SK-N-SH treated with all-trans-retinoic acid at 6 μM for 48 hours (cell line): ENCODE results near the gene AKAP6.

ENCODE experiments used
- ATAC-seq: fragments of 200-7000 bp; cut with Tn5 transposase; 3 replicates; pipeline ENCODE4 v1.9.1; 2020; ENCODE audit warnings: mild to moderate bottlenecking, moderate library complexity
- ARNTL ChIP-seq: fragments of 450-650 bp; formaldehyde crosslinking; IDR thresholded peaks from 2 replicates; pipeline ENCODE4 v1.5.0; 2020; ENCODE audit warnings: low read depth, mild to moderate bottlenecking, moderate library complexity, borderline replicate concordance
- BACH2 ChIP-seq: fragments of 250-450 bp; sonication (Bioruptor Pico); IDR thresholded peaks from 2 replicates; pipeline ENCODE4 v1.9.0; 2021; ENCODE audit warnings: mild to moderate bottlenecking, borderline replicate concordance
- CREB5 ChIP-seq: fragments of 250-450 bp; sonication (Bioruptor Pico); IDR thresholded peaks from 2 replicates; pipeline ENCODE4 v1.5.1; 2020; ENCODE audit warnings: low read depth, mild to moderate bottlenecking, moderate library complexity
- CSDC2 ChIP-seq: fragments of 250-450 bp; sonication (Bioruptor Pico); IDR thresholded peaks from 2 replicates; pipeline ENCODE4 v1.5.0; 2020; ENCODE audit warnings: mild to moderate bottlenecking, moderate library complexity
- CSRNP3 ChIP-seq: fragments of 250-450 bp; sonication (Bioruptor Pico); IDR thresholded peaks from 2 replicates; pipeline ENCODE4 v1.5.1; 2021; ENCODE audit warnings: mild to moderate bottlenecking, moderate library complexity
- ESRRG ChIP-seq: fragments of 250-450 bp; sonication (Bioruptor Pico); IDR thresholded peaks from 2 replicates; pipeline ENCODE4 v1.6.1; 2021; ENCODE audit warnings: mild to moderate bottlenecking
- GLIS3 ChIP-seq: fragments of 250-450 bp; sonication (Bioruptor Pico); IDR thresholded peaks from 2 replicates; pipeline ENCODE4 v1.5.0; 2020; ENCODE audit warnings: mild to moderate bottlenecking, moderate library complexity
- ISL1 ChIP-seq: fragments of 250-450 bp; sonication (Bioruptor Pico); IDR thresholded peaks from 2 replicates; pipeline ENCODE4 v2.1.2; 2022; ENCODE audit warnings: mild to moderate bottlenecking, moderate library complexity
- OSR1 ChIP-seq: fragments of 250-450 bp; sonication (Bioruptor Pico); IDR thresholded peaks from 2 replicates; pipeline ENCODE4 v1.8.0; 2022; ENCODE audit warnings: moderate library complexity, mild to moderate bottlenecking, inconsistent platforms
- PATZ1 ChIP-seq: fragments of 250-450 bp; sonication (Bioruptor Pico); IDR thresholded peaks from 2 replicates; pipeline ENCODE4 v1.8.0; 2020; ENCODE audit warnings: mild to moderate bottlenecking, moderate library complexity, borderline replicate concordance
- POU6F1 ChIP-seq: fragments of 250-450 bp; sonication (Bioruptor Pico); IDR thresholded peaks from 2 replicates; pipeline ENCODE4 v1.8.0; 2021; ENCODE audit warnings: low read depth, mild to moderate bottlenecking, moderate library complexity, borderline replicate concordance
- PPARA ChIP-seq: fragments of 250-450 bp; sonication (Bioruptor Pico); IDR thresholded peaks from 2 replicates; pipeline ENCODE4 v1.5.0; 2020; ENCODE audit warnings: mild to moderate bottlenecking, borderline replicate concordance
- RARB ChIP-seq: fragments of 250-450 bp; sonication (Bioruptor Pico); IDR thresholded peaks from 2 replicates; pipeline ENCODE4 v1.8.0; 2021; ENCODE audit warnings: mild to moderate bottlenecking, moderate library complexity
- TCF4 ChIP-seq: fragments of 250-450 bp; sonication (Bioruptor Pico); IDR thresholded peaks from 2 replicates; pipeline ENCODE4 v1.8.0; 2021; ENCODE audit warnings: mild to moderate bottlenecking, moderate library complexity, borderline replicate concordance
- TOX ChIP-seq: fragments of 250-450 bp; sonication (Bioruptor Pico); IDR thresholded peaks from 2 replicates; pipeline ENCODE4 v1.8.0; 2021; ENCODE audit warnings: mild to moderate bottlenecking, moderate library complexity, borderline replicate concordance
- TSHZ2 ChIP-seq: fragments of 250-450 bp; sonication (Bioruptor Pico); IDR thresholded peaks from 2 replicates; pipeline ENCODE4 v1.5.0; 2020; ENCODE audit warnings: mild to moderate bottlenecking, moderate library complexity
- ZFP3 ChIP-seq: fragments of 250-450 bp; sonication (Bioruptor Pico); IDR thresholded peaks from 2 replicates; pipeline ENCODE4 v1.5.0; 2020; ENCODE audit warnings: mild to moderate bottlenecking, moderate library complexity
- ZFP30 ChIP-seq: fragments of 450-650 bp; formaldehyde crosslinking; IDR thresholded peaks from 2 replicates; pipeline ENCODE4 v1.5.0; 2022; ENCODE audit warnings: mild to moderate bottlenecking, moderate library complexity
- ZNF565 ChIP-seq: fragments of 450-650 bp; formaldehyde crosslinking; conservative IDR thresholded peaks from 2 replicates; pipeline ENCODE4 v1.5.0; 2020; ENCODE audit warnings: low read depth, mild to moderate bottlenecking, moderate library complexity
- ZNF8 ChIP-seq: fragments of 450-650 bp; formaldehyde crosslinking; IDR thresholded peaks from 2 replicates; pipeline ENCODE4 v1.5.0; 2020; ENCODE audit warnings: mild to moderate bottlenecking, moderate library complexity

The AKAP6 gene

GRCh38 chr14:32825058-32825457 lies 496.0 kb downstream of the AKAP6 start:
- no peak for TF ChIP-seq CSDC2
- no peak for TF ChIP-seq PATZ1 (CRISPR knock-in tag)
- no peak for TF ChIP-seq POU6F1 (CRISPR knock-in tag)
- no peak for TF ChIP-seq ARNTL (CRISPR knock-in tag)
- no peak for TF ChIP-seq ESRRG
- no peak for TF ChIP-seq TCF4
- no peak for TF ChIP-seq ZNF8
- no peak for TF ChIP-seq ISL1 (CRISPR knock-in tag)
- no peak for TF ChIP-seq RARB (CRISPR knock-in tag)
- no peak for TF ChIP-seq CREB5
- TF ChIP-seq CSRNP3 (CRISPR knock-in tag): no peak
- no peak for TF ChIP-seq GLIS3 (CRISPR knock-in tag)
- TF ChIP-seq, all 23 proteins: peak for 0
- ATAC-seq: no peak

- peak; percentile 65; the same call in 2 of the 3 replicates for ATAC-seq
- no peak for TF ChIP-seq TCF4
- no peak for TF ChIP-seq PATZ1 (CRISPR knock-in tag)
- TF ChIP-seq ISL1 (CRISPR knock-in tag): no peak
- no peak for TF ChIP-seq ESRRG
- no peak for TF ChIP-seq TSHZ2 (CRISPR knock-in tag)
- TF ChIP-seq ZFP30 (CRISPR knock-in tag): no peak
- no peak for TF ChIP-seq RARB (CRISPR knock-in tag)
- no peak for TF ChIP-seq PPARA (CRISPR knock-in tag)
- TF ChIP-seq CSRNP3 (CRISPR knock-in tag): no peak
- no peak for TF ChIP-seq ZNF565
- TF ChIP-seq POU6F1 (CRISPR knock-in tag): no peak
- no peak for TF ChIP-seq GLIS3 (CRISPR knock-in tag)
- no peak for TF ChIP-seq BACH2 (CRISPR knock-in tag)
- no peak for TF ChIP-seq ZNF8
- no peak for TF ChIP-seq CSDC2
- TF ChIP-seq ZFP3 (CRISPR knock-in tag): no peak
- no peak for TF ChIP-seq OSR1 (CRISPR knock-in tag)
- TF ChIP-seq TOX: no peak
- TF ChIP-seq CREB5: no peak
These were observed 497.4 kb downstream of the AKAP6 start for GRCh38 chr14:32826404-32827082.
